Measurements from ENCODE around the gene GLI3. TPM values are rescaled to one million over a fixed set of nuclear protein-coding genes. Genes with fewer than 3 reads are reported as not detected.

GLI3 gene
- total RNA-seq, 4 donors from 2014 or later, result 3.0 to 9.0 (median 4.2) TPM

GRCh38 chr7:41978858-41979257, 258.2 kb downstream of the GLI3 start:
- TF ChIP-seq, protein P1, sequence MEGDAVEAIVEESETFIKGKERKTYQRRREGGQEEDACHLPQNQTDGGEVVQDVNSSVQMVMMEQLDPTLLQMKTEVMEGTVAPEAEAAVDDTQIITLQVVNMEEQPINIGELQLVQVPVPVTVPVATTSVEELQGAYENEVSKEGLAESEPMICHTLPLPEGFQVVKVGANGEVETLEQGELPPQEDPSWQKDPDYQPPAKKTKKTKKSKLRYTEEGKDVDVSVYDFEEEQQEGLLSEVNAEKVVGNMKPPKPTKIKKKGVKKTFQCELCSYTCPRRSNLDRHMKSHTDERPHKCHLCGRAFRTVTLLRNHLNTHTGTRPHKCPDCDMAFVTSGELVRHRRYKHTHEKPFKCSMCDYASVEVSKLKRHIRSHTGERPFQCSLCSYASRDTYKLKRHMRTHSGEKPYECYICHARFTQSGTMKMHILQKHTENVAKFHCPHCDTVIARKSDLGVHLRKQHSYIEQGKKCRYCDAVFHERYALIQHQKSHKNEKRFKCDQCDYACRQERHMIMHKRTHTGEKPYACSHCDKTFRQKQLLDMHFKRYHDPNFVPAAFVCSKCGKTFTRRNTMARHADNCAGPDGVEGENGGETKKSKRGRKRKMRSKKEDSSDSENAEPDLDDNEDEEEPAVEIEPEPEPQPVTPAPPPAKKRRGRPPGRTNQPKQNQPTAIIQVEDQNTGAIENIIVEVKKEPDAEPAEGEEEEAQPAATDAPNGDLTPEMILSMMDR (IDR thresholded peaks at IDR 0.05), result no peak
- no peak for TF ChIP-seq POLR2A (IDR thresholded peaks at IDR 0.05)

GRCh38 chr7:41977661-41978060, 259.3 kb downstream of the GLI3 start:
- Histone ChIP-seq H3K4me3 (no peak overlapping the region), H3K27ac (peak overlapping the region in 1 of 4 donors; percentile 39), H3K36me3 (peaks cover 0 to 30% (median 0%) of the 10 kb centered on the region in 3 donors), H3K4me1 (peaks cover 0 to 45% (median 0%) of the 10 kb centered on the region in 3 donors), H3K27me3 (no peaks in the 10 kb centered on the region), H3K9me3 (no peaks in the 10 kb centered on the region)
- no peak for DNase-seq
- TF ChIP-seq, protein P1 (IDR thresholded peaks at IDR 0.05), result no peak
- no peak for TF ChIP-seq POLR2A (IDR thresholded peaks at IDR 0.05)
- intact Hi-C loops (cut with DNase I), result no loop called here
- WGBS, 2 donors, result 83 to 93% methylated on average over 3 of the region's 3 CpGs

More at GRCh38 chr7:41978858-41979257, 258.2 kb downstream of the GLI3 start:
- no peak for DNase-seq
- peaks cover 0 to 45% (median 0%) of the 10 kb centered on the region in 3 donors for H3K4me1 ChIP-seq
- 74 to 83% methylated on average over 4 of the region's 4 CpGs for WGBS, 2 donors
- peaks cover 0 to 24% (median 0%) of the 10 kb centered on the region in 3 donors for H3K36me3 ChIP-seq
- H3K9me3 ChIP-seq, result no peaks in the 10 kb centered on the region
- H3K27me3 ChIP-seq, result no peaks in the 10 kb centered on the region
- intact Hi-C loops (cut with DNase I), result no loop called here
- peak overlapping the region in 1 of 4 donors; percentile 55 for H3K27ac ChIP-seq
- no peak overlapping the region for H3K4me3 ChIP-seq

DNA sequence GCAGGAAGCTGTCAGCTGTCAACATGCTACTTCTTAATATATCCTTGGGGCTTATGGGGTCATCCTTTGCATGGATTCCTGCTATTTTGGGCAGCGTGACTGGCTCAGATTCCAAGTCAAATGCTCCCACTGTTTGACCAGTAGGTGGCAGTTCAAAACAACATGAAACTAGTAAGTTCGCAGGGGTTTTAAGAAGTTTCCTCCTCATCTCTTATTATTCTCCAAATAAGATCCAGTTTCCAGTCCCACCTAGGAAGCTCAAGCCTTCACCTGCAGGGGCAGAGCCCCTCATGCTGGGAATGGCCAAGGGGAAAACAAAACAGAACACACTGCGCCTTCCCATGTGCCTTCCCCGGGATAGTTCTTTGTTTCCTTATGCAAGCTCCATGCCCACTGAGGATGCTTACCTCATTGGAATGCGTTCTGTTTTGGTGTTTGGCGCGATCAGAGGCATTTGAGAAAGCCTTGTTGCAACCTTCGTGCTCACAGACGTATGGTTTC, 259.8 kb downstream of the GLI3 start:
- Histone ChIP-seq H3K4me3 (no peak overlapping the region), H3K4me1 (peaks cover 0 to 45% (median 0%) of the 10 kb centered on the region in 3 donors), H3K27ac (peak overlapping the region in 1 of 4 donors; percentile 39), H3K36me3 (peaks cover 0 to 35% (median 0%) of the 10 kb centered on the region in 3 donors), H3K9me3 (no peaks in the 10 kb centered on the region), H3K27me3 (no peaks in the 10 kb centered on the region)
- intact Hi-C loops (cut with DNase I), result no loop called here
- no peak for DNase-seq
- TF ChIP-seq, protein P1 (IDR thresholded peaks at IDR 0.05), result peak; percentile 24 to 73 (median 60)
- no peak for TF ChIP-seq POLR2A (IDR thresholded peaks at IDR 0.05)
- WGBS, 2 donors, result 53 to 69% methylated on average over 9 of the region's 9 CpGs

GRCh38 chr7:41976411-41976810, 260.6 kb downstream of the GLI3 start:
- H3K4me1 ChIP-seq, result peaks cover 0 to 37% (median 0%) of the 10 kb centered on the region in 3 donors
- H3K4me3 ChIP-seq, result no peak overlapping the region
- no peak for DNase-seq
- H3K9me3 ChIP-seq, result no peaks in the 10 kb centered on the region
- TF ChIP-seq POLR2A (IDR thresholded peaks at IDR 0.05), result no peak
- TF ChIP-seq, protein P1 (IDR thresholded peaks at IDR 0.05), result no peak
- intact Hi-C loops (cut with DNase I), result no loop called here
- H3K27me3 ChIP-seq, result no peaks in the 10 kb centered on the region
- H3K36me3 ChIP-seq, result peaks cover 0 to 43% (median 4%) of the 10 kb centered on the region in 3 donors
- WGBS, 2 donors, result 70 to 95% methylated on average over 2 of the region's 2 CpGs
- peak overlapping the region in 2 of 4 donors; percentile 11 to 39 for H3K27ac ChIP-seq

DNA sequence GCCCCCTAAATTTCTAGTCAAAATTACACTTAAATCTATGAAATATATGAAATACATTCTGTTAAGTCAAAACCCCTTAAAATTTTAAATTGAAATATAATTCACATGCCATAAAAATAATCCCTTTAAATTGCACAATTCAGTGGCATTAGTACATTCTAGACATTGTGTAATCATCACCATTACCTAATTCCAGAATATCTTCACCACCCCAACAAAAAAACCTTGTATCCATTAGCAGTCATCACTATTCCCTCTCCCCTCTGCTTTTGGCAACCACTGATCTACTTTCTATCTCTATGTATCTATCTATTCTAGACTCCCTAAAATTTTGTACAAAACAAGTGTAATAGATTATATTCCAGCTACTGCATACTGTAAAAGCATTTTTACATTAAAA, 261.2 kb downstream of the GLI3 start:
- TF ChIP-seq, protein P1 (IDR thresholded peaks at IDR 0.05), result no peak
- TF ChIP-seq POLR2A (IDR thresholded peaks at IDR 0.05), result no peak
- H3K9me3 ChIP-seq, result no peaks in the 10 kb centered on the region
- no peak for DNase-seq
- peaks cover 0 to 46% (median 4%) of the 10 kb centered on the region in 3 donors for H3K36me3 ChIP-seq
- peaks cover 0 to 34% (median 0%) of the 10 kb centered on the region in 3 donors for H3K4me1 ChIP-seq
- H3K4me3 ChIP-seq, result no peak overlapping the region
- peak overlapping the region in 2 of 4 donors; percentile 11 to 39 for H3K27ac ChIP-seq
- intact Hi-C loops (cut with DNase I), result no loop called here
- no peaks in the 10 kb centered on the region for H3K27me3 ChIP-seq
